Liver (tissue), 3 donors: ENCODE data around the gene AGPAT3.

Source experiments
- EGR1 ChIP-seq, 2 donors: IDR thresholded peaks; 2 replicates each; pipeline ENCODE4 v1.6.1; 2016 to 2018; ENCODE audit warnings: antibody characterized with exemption in 2 of 2, low read depth in 2 of 2
- FOXA1 ChIP-seq: IDR thresholded peaks from 2 replicates; pipeline ENCODE4 v1.6.1; 2016; ENCODE audit warnings: antibody characterized with exemption
- GABPA ChIP-seq, 2 donors: IDR thresholded peaks in 1 of 2; conservative IDR thresholded peaks in 1 of 2; 2 replicates each; pipeline ENCODE4 v1.6.1; 2016; ENCODE audit warnings: antibody characterized with exemption in 2 of 2, mild to moderate bottlenecking in 1 of 2, moderate library complexity in 1 of 2
- JUND ChIP-seq, 2 donors: IDR thresholded peaks; 2 replicates each; pipeline ENCODE4 v1.6.1; 2016; ENCODE audit warnings: antibody characterized with exemption in 2 of 2
- SP1 ChIP-seq: IDR thresholded peaks from 2 replicates; pipeline ENCODE4 v1.6.1; 2018; ENCODE audit warnings: antibody characterized with exemption, mild to moderate bottlenecking
- TF ChIP-seq, protein P1 (sequence below): fragments of 150-350 bp; IDR thresholded peaks from 2 replicates; pipeline ENCODE4 v1.5.1; 2017; ENCODE audit warnings: improper control_type of control experiment, low read depth, low read length; ENCODE audit not compliant: missing input control
- TF ChIP-seq, protein P2 (sequence below): IDR thresholded peaks from 2 replicates; pipeline ENCODE4 v1.6.1; 2016; ENCODE audit warnings: antibody characterized with exemption, mild to moderate bottlenecking
- TF ChIP-seq, protein P3 (sequence below): IDR thresholded peaks from 2 replicates; pipeline ENCODE4 v1.6.1; 2016; ENCODE audit warnings: antibody characterized with exemption
- TF ChIP-seq, protein P4 (sequence below): IDR thresholded peaks from 2 replicates; pipeline ENCODE4 v1.6.1; 2016; ENCODE audit warnings: antibody characterized with exemption
- donor health status: healthy.
- donor health status: healthy.

DNA sequence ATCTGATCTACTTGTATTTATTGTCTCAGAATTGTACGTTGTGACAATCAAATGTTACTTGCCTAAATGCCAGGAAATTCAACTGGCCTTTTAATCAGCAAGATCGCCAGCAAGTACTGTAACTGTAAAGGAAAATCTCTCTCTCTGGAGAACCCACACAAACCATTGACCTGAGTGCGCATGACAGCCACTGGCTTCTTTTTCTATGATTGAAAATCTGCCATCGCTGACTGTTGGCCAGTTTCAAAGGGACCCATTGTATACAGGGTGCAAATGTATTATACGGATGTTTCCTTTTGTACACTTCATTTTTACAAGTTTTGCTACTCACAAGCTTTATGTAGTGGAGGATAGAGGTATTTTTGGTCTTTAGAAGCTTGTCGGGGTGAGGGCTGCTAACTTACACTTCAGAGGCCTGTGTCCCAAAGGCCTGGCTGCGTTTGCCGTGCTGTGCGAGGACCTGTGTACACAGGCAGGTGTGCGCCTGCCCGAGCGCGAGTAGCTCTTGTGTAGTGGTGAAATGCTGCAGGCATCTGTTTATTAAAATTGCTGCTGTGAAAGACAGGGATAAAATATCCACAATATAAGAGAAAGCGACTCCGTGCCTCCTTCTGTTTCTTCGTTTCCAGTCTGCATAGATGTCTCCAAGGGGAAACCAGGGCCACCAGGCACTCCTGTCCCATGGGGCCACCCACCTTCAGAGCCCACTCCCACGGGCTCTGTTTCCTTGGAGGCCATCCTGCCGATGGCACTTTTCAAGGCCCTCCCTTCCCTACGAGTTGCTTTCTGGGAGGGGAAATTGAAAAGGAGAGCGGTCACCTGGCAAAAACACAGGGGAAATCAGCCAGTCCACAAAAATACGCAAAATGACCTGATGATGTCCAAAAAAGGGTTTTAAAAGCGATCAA, 121.8 kb downstream of the AGPAT3 start:
- TF ChIP-seq, protein P1, sequence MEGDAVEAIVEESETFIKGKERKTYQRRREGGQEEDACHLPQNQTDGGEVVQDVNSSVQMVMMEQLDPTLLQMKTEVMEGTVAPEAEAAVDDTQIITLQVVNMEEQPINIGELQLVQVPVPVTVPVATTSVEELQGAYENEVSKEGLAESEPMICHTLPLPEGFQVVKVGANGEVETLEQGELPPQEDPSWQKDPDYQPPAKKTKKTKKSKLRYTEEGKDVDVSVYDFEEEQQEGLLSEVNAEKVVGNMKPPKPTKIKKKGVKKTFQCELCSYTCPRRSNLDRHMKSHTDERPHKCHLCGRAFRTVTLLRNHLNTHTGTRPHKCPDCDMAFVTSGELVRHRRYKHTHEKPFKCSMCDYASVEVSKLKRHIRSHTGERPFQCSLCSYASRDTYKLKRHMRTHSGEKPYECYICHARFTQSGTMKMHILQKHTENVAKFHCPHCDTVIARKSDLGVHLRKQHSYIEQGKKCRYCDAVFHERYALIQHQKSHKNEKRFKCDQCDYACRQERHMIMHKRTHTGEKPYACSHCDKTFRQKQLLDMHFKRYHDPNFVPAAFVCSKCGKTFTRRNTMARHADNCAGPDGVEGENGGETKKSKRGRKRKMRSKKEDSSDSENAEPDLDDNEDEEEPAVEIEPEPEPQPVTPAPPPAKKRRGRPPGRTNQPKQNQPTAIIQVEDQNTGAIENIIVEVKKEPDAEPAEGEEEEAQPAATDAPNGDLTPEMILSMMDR = no peak
- TF ChIP-seq GABPA (IDR thresholded peaks at IDR 0.05 in 1 of 2, conservative IDR thresholded peaks at IDR 0.05 in 1 of 2) (no peak), SP1 (no peak), FOXA1 (no peak), EGR1 (IDR thresholded peaks at IDR 0.05; ENCODE audit: low read depth in 2 of 2) (no peak), JUND (IDR thresholded peaks at IDR 0.05) (no peak)
- TF ChIP-seq, protein P2, sequence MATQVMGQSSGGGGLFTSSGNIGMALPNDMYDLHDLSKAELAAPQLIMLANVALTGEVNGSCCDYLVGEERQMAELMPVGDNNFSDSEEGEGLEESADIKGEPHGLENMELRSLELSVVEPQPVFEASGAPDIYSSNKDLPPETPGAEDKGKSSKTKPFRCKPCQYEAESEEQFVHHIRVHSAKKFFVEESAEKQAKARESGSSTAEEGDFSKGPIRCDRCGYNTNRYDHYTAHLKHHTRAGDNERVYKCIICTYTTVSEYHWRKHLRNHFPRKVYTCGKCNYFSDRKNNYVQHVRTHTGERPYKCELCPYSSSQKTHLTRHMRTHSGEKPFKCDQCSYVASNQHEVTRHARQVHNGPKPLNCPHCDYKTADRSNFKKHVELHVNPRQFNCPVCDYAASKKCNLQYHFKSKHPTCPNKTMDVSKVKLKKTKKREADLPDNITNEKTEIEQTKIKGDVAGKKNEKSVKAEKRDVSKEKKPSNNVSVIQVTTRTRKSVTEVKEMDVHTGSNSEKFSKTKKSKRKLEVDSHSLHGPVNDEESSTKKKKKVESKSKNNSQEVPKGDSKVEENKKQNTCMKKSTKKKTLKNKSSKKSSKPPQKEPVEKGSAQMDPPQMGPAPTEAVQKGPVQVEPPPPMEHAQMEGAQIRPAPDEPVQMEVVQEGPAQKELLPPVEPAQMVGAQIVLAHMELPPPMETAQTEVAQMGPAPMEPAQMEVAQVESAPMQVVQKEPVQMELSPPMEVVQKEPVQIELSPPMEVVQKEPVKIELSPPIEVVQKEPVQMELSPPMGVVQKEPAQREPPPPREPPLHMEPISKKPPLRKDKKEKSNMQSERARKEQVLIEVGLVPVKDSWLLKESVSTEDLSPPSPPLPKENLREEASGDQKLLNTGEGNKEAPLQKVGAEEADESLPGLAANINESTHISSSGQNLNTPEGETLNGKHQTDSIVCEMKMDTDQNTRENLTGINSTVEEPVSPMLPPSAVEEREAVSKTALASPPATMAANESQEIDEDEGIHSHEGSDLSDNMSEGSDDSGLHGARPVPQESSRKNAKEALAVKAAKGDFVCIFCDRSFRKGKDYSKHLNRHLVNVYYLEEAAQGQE = no peak
- TF ChIP-seq, protein P3, sequence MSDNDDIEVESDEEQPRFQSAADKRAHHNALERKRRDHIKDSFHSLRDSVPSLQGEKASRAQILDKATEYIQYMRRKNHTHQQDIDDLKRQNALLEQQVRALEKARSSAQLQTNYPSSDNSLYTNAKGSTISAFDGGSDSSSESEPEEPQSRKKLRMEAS = no peak
- TF ChIP-seq, protein P4, sequence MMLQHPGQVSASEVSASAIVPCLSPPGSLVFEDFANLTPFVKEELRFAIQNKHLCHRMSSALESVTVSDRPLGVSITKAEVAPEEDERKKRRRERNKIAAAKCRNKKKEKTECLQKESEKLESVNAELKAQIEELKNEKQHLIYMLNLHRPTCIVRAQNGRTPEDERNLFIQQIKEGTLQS = no peak
